HuH-7 (cell line): ENCODE results near the gene HBA2.
"Not testable (repeated sequence)": the region's sequence is repeated elsewhere in the genome, so short reads cannot be mapped to it uniquely, and the experiment has no call there.

Experiments used
- DNase-seq: peaks from one replicate; pipeline ENCODE4 v3.0.0; 2011; ENCODE audit warnings: low spot score

Gene HBA2

GRCh38 chr16:175011-175949, 2.6 kb downstream of the HBA2 start:
- DNase-seq: no peak

- not testable (repeated sequence) for DNase-seq
Measured at GRCh38 chr16:176006-176405, 3.3 kb downstream of the HBA2 start.

GRCh38 chr16:176477-177382, 4.1 kb downstream of the HBA2 start, which contains the start of gene HBA1:
Gene HBA1, plus strand, starts transcription at chr16:176680. Its CDS starts 37 bp downstream, at chr16:176717.
- DNase-seq: not testable (repeated sequence)

GRCh38 chr16:177394-177822, 4.7 kb downstream of the HBA2 start:
- no peak for DNase-seq

- no peak for DNase-seq
Measured at GRCh38 chr16:177981-178667, 5.4 kb downstream of the HBA2 start.

GRCh38 chr16:178668-179015, 6.0 kb downstream of the HBA2 start:
- no peak for DNase-seq

- DNase-seq: no peak
Measured at GRCh38 chr16:179211-180092, 6.8 kb downstream of the HBA2 start.

- peak; percentile 80 for DNase-seq
Measured at GRCh38 chr16:180101-180675, 7.5 kb downstream of the HBA2 start, which contains the start of gene HBQ1. Gene HBQ1, plus strand, starts transcription at chr16:180459. Its CDS starts 28 bp downstream, at chr16:180487.

GRCh38 chr16:180681-181564, 8.2 kb downstream of the HBA2 start:
- DNase-seq: peak; percentile 91

GRCh38 chr16:181565-182021, 8.9 kb downstream of the HBA2 start:
- DNase-seq: no peak

- no peak for DNase-seq
Measured at GRCh38 chr16:183005-183404, 10.3 kb downstream of the HBA2 start.

GRCh38 chr16:185213-185612, 12.5 kb downstream of the HBA2 start:
- DNase-seq: no peak

GRCh38 chr16:185691-186090, 13.0 kb downstream of the HBA2 start:
- DNase-seq: no peak

- no peak for DNase-seq
Measured at GRCh38 chr16:187330-187729, 14.7 kb downstream of the HBA2 start.

GRCh38 chr16:188674-189073, 16.0 kb downstream of the HBA2 start:
- no peak for DNase-seq

- no peak for DNase-seq
Measured at GRCh38 chr16:189604-190186, 17.0 kb downstream of the HBA2 start.

GRCh38 chr16:191831-192230, 19.2 kb downstream of the HBA2 start:
- no peak for DNase-seq

GRCh38 chr16:192686-193085, 20.0 kb downstream of the HBA2 start:
- DNase-seq: no peak

GRCh38 chr16:193441-193840, 20.8 kb downstream of the HBA2 start:
- DNase-seq: no peak
